ENCODE data around the gene GALNT10.

Gene GALNT10

GRCh38 chr5:154415114-154415513 lies 224.6 kb downstream of the GALNT10 start:
- no peaks in the 10 kb centered on the region for H3K4me1 ChIP-seq (ENCODE audit: control insufficient read depth in 2 of 2, insufficient read depth in 2 of 2, low read length in 2 of 2)
- H3K27me3 ChIP-seq (ENCODE audit: control insufficient read depth in 2 of 2, insufficient read depth in 2 of 2, low read length in 2 of 2), result no peaks in the 10 kb centered on the region
- no peak overlapping the region for H3K9ac ChIP-seq (ENCODE audit: low read depth in 1 of 2, low read length in 2 of 2)
- H3K36me3 ChIP-seq (ENCODE audit: control insufficient read depth in 2 of 2, insufficient read depth in 2 of 2, low read length in 2 of 2), result peaks cover 25 to 37% of the 10 kb centered on the region in 2 donors
- no peak overlapping the region for H3K4me3 ChIP-seq (ENCODE audit: low read length in 2 of 2)
- H3K27ac ChIP-seq (ENCODE audit: low read depth in 2 of 2, low read length in 2 of 2), result no peak overlapping the region
- no peaks in the 10 kb centered on the region for H3K9me3 ChIP-seq (ENCODE audit: control insufficient read depth in 2 of 2, low read length in 2 of 2)

- H3K4me3 ChIP-seq (ENCODE audit: low read length in 2 of 2), result no peak overlapping the region
- H3K9me3 ChIP-seq (ENCODE audit: control insufficient read depth in 2 of 2, low read length in 2 of 2), result no peaks in the 10 kb centered on the region
- H3K36me3 ChIP-seq (ENCODE audit: control insufficient read depth in 2 of 2, insufficient read depth in 2 of 2, low read length in 2 of 2), result peaks cover 13 to 19% of the 10 kb centered on the region in 2 donors
- H3K4me1 ChIP-seq (ENCODE audit: control insufficient read depth in 2 of 2, insufficient read depth in 2 of 2, low read length in 2 of 2), result no peaks in the 10 kb centered on the region
- no peak overlapping the region for H3K9ac ChIP-seq (ENCODE audit: low read depth in 1 of 2, low read length in 2 of 2)
- H3K27me3 ChIP-seq (ENCODE audit: control insufficient read depth in 2 of 2, insufficient read depth in 2 of 2, low read length in 2 of 2), result no peaks in the 10 kb centered on the region
- no peak overlapping the region for H3K27ac ChIP-seq (ENCODE audit: low read depth in 2 of 2, low read length in 2 of 2)
Observed at GRCh38 chr5:154418344-154418820, 227.8 kb downstream of the GALNT10 start.

- Histone ChIP-seq H3K9ac (ENCODE audit: low read depth in 1 of 2, low read length in 2 of 2) (no peak overlapping the region), H3K9me3 (ENCODE audit: control insufficient read depth in 2 of 2, low read length in 2 of 2) (no peaks in the 10 kb centered on the region), H3K4me3 (ENCODE audit: low read length in 2 of 2) (no peak overlapping the region), H3K27ac (ENCODE audit: low read depth in 2 of 2, low read length in 2 of 2) (no peak overlapping the region), H3K27me3 (ENCODE audit: control insufficient read depth in 2 of 2, insufficient read depth in 2 of 2, low read length in 2 of 2) (no peaks in the 10 kb centered on the region), H3K36me3 (ENCODE audit: control insufficient read depth in 2 of 2, insufficient read depth in 2 of 2, low read length in 2 of 2) (peaks cover 13 to 19% of the 10 kb centered on the region in 2 donors), H3K4me1 (ENCODE audit: control insufficient read depth in 2 of 2, insufficient read depth in 2 of 2, low read length in 2 of 2) (no peaks in the 10 kb centered on the region)
Observed at GRCh38 chr5:154419236-154419635, 228.7 kb downstream of the GALNT10 start.

GRCh38 chr5:154421868-154422267 lies 231.3 kb downstream of the GALNT10 start:
- H3K27ac ChIP-seq (ENCODE audit: low read depth in 2 of 2, low read length in 2 of 2), result no peak overlapping the region
- peaks cover 8 to 12% of the 10 kb centered on the region in 2 donors for H3K36me3 ChIP-seq (ENCODE audit: control insufficient read depth in 2 of 2, insufficient read depth in 2 of 2, low read length in 2 of 2)
- no peaks in the 10 kb centered on the region for H3K27me3 ChIP-seq (ENCODE audit: control insufficient read depth in 2 of 2, insufficient read depth in 2 of 2, low read length in 2 of 2)
- no peak overlapping the region for H3K4me3 ChIP-seq (ENCODE audit: low read length in 2 of 2)
- H3K9ac ChIP-seq (ENCODE audit: low read depth in 1 of 2, low read length in 2 of 2), result no peak overlapping the region
- H3K4me1 ChIP-seq (ENCODE audit: control insufficient read depth in 2 of 2, insufficient read depth in 2 of 2, low read length in 2 of 2), result no peaks in the 10 kb centered on the region
- no peaks in the 10 kb centered on the region for H3K9me3 ChIP-seq (ENCODE audit: control insufficient read depth in 2 of 2, low read length in 2 of 2)

- no peaks in the 10 kb centered on the region for H3K4me1 ChIP-seq (ENCODE audit: control insufficient read depth in 2 of 2, insufficient read depth in 2 of 2, low read length in 2 of 2)
- H3K27me3 ChIP-seq (ENCODE audit: control insufficient read depth in 2 of 2, insufficient read depth in 2 of 2, low read length in 2 of 2), result no peaks in the 10 kb centered on the region
- peaks cover 4 to 10% of the 10 kb centered on the region in 2 donors for H3K36me3 ChIP-seq (ENCODE audit: control insufficient read depth in 2 of 2, insufficient read depth in 2 of 2, low read length in 2 of 2)
- no peak overlapping the region for H3K9ac ChIP-seq (ENCODE audit: low read depth in 1 of 2, low read length in 2 of 2)
- H3K9me3 ChIP-seq (ENCODE audit: control insufficient read depth in 2 of 2, low read length in 2 of 2), result no peaks in the 10 kb centered on the region
- no peak overlapping the region for H3K27ac ChIP-seq (ENCODE audit: low read depth in 2 of 2, low read length in 2 of 2)
- no peak overlapping the region for H3K4me3 ChIP-seq (ENCODE audit: low read length in 2 of 2)
Observed at GRCh38 chr5:154422298-154422697, 231.8 kb downstream of the GALNT10 start.

GRCh38 chr5:154428208-154428607 lies 237.7 kb downstream of the GALNT10 start:
- Histone ChIP-seq H3K36me3 (ENCODE audit: control insufficient read depth in 2 of 2, insufficient read depth in 2 of 2, low read length in 2 of 2) (no peaks in the 10 kb centered on the region), H3K4me3 (ENCODE audit: low read length in 2 of 2) (no peak overlapping the region), H3K4me1 (ENCODE audit: control insufficient read depth in 2 of 2, insufficient read depth in 2 of 2, low read length in 2 of 2) (no peaks in the 10 kb centered on the region), H3K27ac (ENCODE audit: low read depth in 2 of 2, low read length in 2 of 2) (no peak overlapping the region), H3K27me3 (ENCODE audit: control insufficient read depth in 2 of 2, insufficient read depth in 2 of 2, low read length in 2 of 2) (no peaks in the 10 kb centered on the region), H3K9me3 (ENCODE audit: control insufficient read depth in 2 of 2, low read length in 2 of 2) (no peaks in the 10 kb centered on the region), H3K9ac (ENCODE audit: low read depth in 1 of 2, low read length in 2 of 2) (no peak overlapping the region)

GRCh38 chr5:154429341-154429740 lies 238.8 kb downstream of the GALNT10 start:
- H3K27me3 ChIP-seq (ENCODE audit: control insufficient read depth in 2 of 2, insufficient read depth in 2 of 2, low read length in 2 of 2), result no peaks in the 10 kb centered on the region

GRCh38 chr5:154430466-154430865 lies 239.9 kb downstream of the GALNT10 start:
- Histone ChIP-seq H3K9ac (ENCODE audit: low read depth in 1 of 2, low read length in 2 of 2) (no peak overlapping the region), H3K36me3 (ENCODE audit: control insufficient read depth in 2 of 2, insufficient read depth in 2 of 2, low read length in 2 of 2) (no peaks in the 10 kb centered on the region), H3K4me3 (ENCODE audit: low read length in 2 of 2) (no peak overlapping the region), H3K27ac (ENCODE audit: low read depth in 2 of 2, low read length in 2 of 2) (no peak overlapping the region), H3K9me3 (ENCODE audit: control insufficient read depth in 2 of 2, low read length in 2 of 2) (no peaks in the 10 kb centered on the region), H3K27me3 (ENCODE audit: control insufficient read depth in 2 of 2, insufficient read depth in 2 of 2, low read length in 2 of 2) (no peaks in the 10 kb centered on the region), H3K4me1 (ENCODE audit: control insufficient read depth in 2 of 2, insufficient read depth in 2 of 2, low read length in 2 of 2) (no peaks in the 10 kb centered on the region)

More at GRCh38 chr5:154429341-154429740, 238.8 kb downstream of the GALNT10 start:
- no peak overlapping the region for H3K9ac ChIP-seq (ENCODE audit: low read depth in 1 of 2, low read length in 2 of 2)
- no peak overlapping the region for H3K4me3 ChIP-seq (ENCODE audit: low read length in 2 of 2)
- no peaks in the 10 kb centered on the region for H3K36me3 ChIP-seq (ENCODE audit: control insufficient read depth in 2 of 2, insufficient read depth in 2 of 2, low read length in 2 of 2)
- H3K9me3 ChIP-seq (ENCODE audit: control insufficient read depth in 2 of 2, low read length in 2 of 2), result no peaks in the 10 kb centered on the region
- H3K27ac ChIP-seq (ENCODE audit: low read depth in 2 of 2, low read length in 2 of 2), result no peak overlapping the region
- no peaks in the 10 kb centered on the region for H3K4me1 ChIP-seq (ENCODE audit: control insufficient read depth in 2 of 2, insufficient read depth in 2 of 2, low read length in 2 of 2)

- no peaks in the 10 kb centered on the region for H3K9me3 ChIP-seq (ENCODE audit: control insufficient read depth in 2 of 2, low read length in 2 of 2)
Observed at GRCh38 chr5:154430961-154431630, 240.6 kb downstream of the GALNT10 start.

GRCh38 chr5:154435226-154435625 lies 244.7 kb downstream of the GALNT10 start:
- no peak overlapping the region for H3K4me3 ChIP-seq (ENCODE audit: low read length in 2 of 2)
- H3K4me1 ChIP-seq (ENCODE audit: control insufficient read depth in 2 of 2, insufficient read depth in 2 of 2, low read length in 2 of 2), result no peaks in the 10 kb centered on the region
- peaks cover 10 to 29% of the 10 kb centered on the region in 2 donors for H3K36me3 ChIP-seq (ENCODE audit: control insufficient read depth in 2 of 2, insufficient read depth in 2 of 2, low read length in 2 of 2)
- no peaks in the 10 kb centered on the region for H3K9me3 ChIP-seq (ENCODE audit: control insufficient read depth in 2 of 2, low read length in 2 of 2)
- no peak overlapping the region for H3K27ac ChIP-seq (ENCODE audit: low read depth in 2 of 2, low read length in 2 of 2)
- H3K9ac ChIP-seq (ENCODE audit: low read depth in 1 of 2, low read length in 2 of 2), result no peak overlapping the region
- H3K27me3 ChIP-seq (ENCODE audit: control insufficient read depth in 2 of 2, insufficient read depth in 2 of 2, low read length in 2 of 2), result no peaks in the 10 kb centered on the region

More at GRCh38 chr5:154430961-154431630, 240.6 kb downstream of the GALNT10 start:
- Histone ChIP-seq H3K27ac (ENCODE audit: low read depth in 2 of 2, low read length in 2 of 2) (no peak overlapping the region), H3K4me1 (ENCODE audit: control insufficient read depth in 2 of 2, insufficient read depth in 2 of 2, low read length in 2 of 2) (no peaks in the 10 kb centered on the region), H3K9ac (ENCODE audit: low read depth in 1 of 2, low read length in 2 of 2) (no peak overlapping the region), H3K36me3 (ENCODE audit: control insufficient read depth in 2 of 2, insufficient read depth in 2 of 2, low read length in 2 of 2) (peaks cover 5% of the 10 kb centered on the region in 2 donors), H3K27me3 (ENCODE audit: control insufficient read depth in 2 of 2, insufficient read depth in 2 of 2, low read length in 2 of 2) (no peaks in the 10 kb centered on the region), H3K4me3 (ENCODE audit: low read length in 2 of 2) (no peak overlapping the region)
